Neural cell (in vitro differentiated cells): Measurements from ENCODE around the gene CDT1. TPM values are rescaled to one million over a fixed set of nuclear protein-coding genes. Genes with fewer than 3 reads are reported as not detected.

Experiments
- H2AFZ ChIP-seq: fragments of 200-600, 300-800 bp; sonication (generic), shearing (Covaris generic); 2 replicates; pipeline ENCODE4 v1.6.0; 2014; ENCODE audit warnings: low read depth, mild to moderate bottlenecking, antibody characterized with exemption, low read length, moderate library complexity
- H3F3A ChIP-seq: fragments of 200-600 bp; shearing (Covaris generic); 2 replicates; pipeline ENCODE4 v1.6.1; 2016; ENCODE audit warnings: mild to moderate bottlenecking, moderate library complexity, mixed read lengths, antibody characterized with exemption, low read length; ENCODE audit not compliant: insufficient read depth, poor library complexity, severe bottlenecking
- H3K27ac ChIP-seq: fragments of 200-600, 300-800 bp; sonication (generic), shearing (Covaris generic); 2 replicates; pipeline ENCODE4 v1.5.1; 2014; ENCODE audit warnings: mild to moderate bottlenecking, low read length, moderate library complexity
- H3K27me3 ChIP-seq: fragments of 300-800, 200-600 bp; sonication (generic), shearing (Covaris generic); 2 replicates; pipeline ENCODE4 v1.6.0; 2014; ENCODE audit warnings: mild to moderate bottlenecking, low read depth, low read length, moderate library complexity; ENCODE audit not compliant: insufficient read depth
- H3K36me3 ChIP-seq: fragments of 300-800, 200-600 bp; sonication (generic), shearing (Covaris generic); 2 replicates; pipeline ENCODE4 v1.5.1; 2014; ENCODE audit warnings: mild to moderate bottlenecking, antibody characterized with exemption, low read length, moderate library complexity; ENCODE audit not compliant: insufficient read depth
- H3K4me2 ChIP-seq: fragments of 300-800, 200-600 bp; sonication (generic), shearing (Covaris generic); 2 replicates; pipeline ENCODE4 v1.6.0; 2014; ENCODE audit warnings: mild to moderate bottlenecking, low read length
- H3K4me3 ChIP-seq: fragments of 300-800, 200-600 bp; sonication (generic), shearing (Covaris generic); 2 replicates; pipeline ENCODE4 v1.5.1; 2014; ENCODE audit warnings: mild to moderate bottlenecking, low read length, moderate library complexity
- H3K79me2 ChIP-seq: fragments of 200-600 bp; shearing (Covaris generic); replicated peaks from 2 replicates; pipeline ENCODE4 v1.6.0; 2014; ENCODE audit warnings: mild to moderate bottlenecking, low read length, moderate library complexity; ENCODE audit not compliant: insufficient read depth
- H3K9ac ChIP-seq: fragments of 300-800, 200-600 bp; sonication (generic), shearing (Covaris generic); 2 replicates; pipeline ENCODE4 v1.6.1; 2016; ENCODE audit warnings: mild to moderate bottlenecking, low read length, mixed read lengths
- H3K9me2 ChIP-seq: fragments of 200-600 bp; shearing (Covaris generic); 2 replicates; pipeline ENCODE4 v1.6.1; 2016; ENCODE audit warnings: mild to moderate bottlenecking, low read length, mixed read lengths; ENCODE audit not compliant: insufficient read depth
- H3K9me3 ChIP-seq: fragments of 200-600, 300-800 bp; sonication (generic), shearing (Covaris generic); 2 replicates; pipeline ENCODE4 v1.6.1; 2016; ENCODE audit warnings: mild to moderate bottlenecking, mixed run types, low read length, moderate library complexity, mixed read lengths
- H4K20me1 ChIP-seq: fragments of 200-600 bp; shearing (Covaris generic); 2 replicates; pipeline ENCODE4 v1.6.1; 2016; ENCODE audit warnings: mild to moderate bottlenecking, mixed run types; ENCODE audit not compliant: insufficient read depth
- CTCF ChIP-seq: fragments of 450-650 bp; IDR thresholded peaks from 2 replicates; pipeline ENCODE4 v1.5.1; 2014; ENCODE audit warnings: antibody characterized with exemption, mild to moderate bottlenecking, moderate library complexity; ENCODE audit not compliant: poor library complexity, severe bottlenecking
- EP300 ChIP-seq: fragments of 450-650 bp; conservative IDR thresholded peaks from 2 replicates; pipeline ENCODE4 v1.6.1; 2014; ENCODE audit warnings: antibody characterized with exemption, mild to moderate bottlenecking, moderate library complexity; ENCODE audit not compliant: poor library complexity, severe bottlenecking
- EZH2 ChIP-seq: fragments of 200-600, 300-800 bp; shearing (Covaris generic), sonication (generic); IDR thresholded peaks from 2 replicates; pipeline ENCODE4 v1.6.1; 2014; ENCODE audit warnings: antibody characterized with exemption, low read length, borderline replicate concordance, mild to moderate bottlenecking; ENCODE audit not compliant: insufficient read depth, poor library complexity, severe bottlenecking
- MXI1 ChIP-seq: fragments of 450-650 bp; conservative IDR thresholded peaks from 2 replicates; pipeline ENCODE4 v1.6.1; 2014; ENCODE audit warnings: antibody characterized with exemption, mild to moderate bottlenecking; ENCODE audit not compliant: poor library complexity, severe bottlenecking
- POLR2AphosphoS5 ChIP-seq: IDR thresholded peaks from 2 replicates; pipeline ENCODE4 v1.6.1; 2012
- RAD21 ChIP-seq: fragments of 450-650 bp; conservative IDR thresholded peaks from 2 replicates; pipeline ENCODE4 v1.6.1; 2014; ENCODE audit warnings: antibody characterized with exemption, mild to moderate bottlenecking, moderate library complexity
- REST ChIP-seq: IDR thresholded peaks from 2 replicates; pipeline ENCODE4 v1.6.1; 2012; ENCODE audit warnings: borderline replicate concordance
- SMC3 ChIP-seq: fragments of 450-650 bp; conservative IDR thresholded peaks from 2 replicates; pipeline ENCODE4 v1.6.1; 2014; ENCODE audit warnings: antibody characterized with exemption, mild to moderate bottlenecking, moderate library complexity; ENCODE audit not compliant: poor library complexity
- TAF1 ChIP-seq: IDR thresholded peaks from 2 replicates; pipeline ENCODE4 v1.6.1; 2012; ENCODE audit warnings: low read depth
- polyA plus RNA-seq: library from polyadenylated mRNA; depleted of rRNA; stranded (reverse); fragments of >200 nt; gene quantifications from 2 replicates; pipeline ENCODE4 v1.2.3, GENCODE V29; 2014

The CDT1 gene
- polyA plus RNA-seq, 1 donor from 2014 or later: 1.0 TPM

GRCh38 chr16:88842806-88843205 lies 39.2 kb downstream of the CDT1 start:
- H3K4me2 ChIP-seq: no peak overlapping the region
- H3K4me3 ChIP-seq: no peak overlapping the region
- H3K27ac ChIP-seq: no peak overlapping the region
- no peaks in the 10 kb centered on the region for H3K36me3 ChIP-seq
- no peak overlapping the region for H3K9ac ChIP-seq
- no peaks in the 10 kb centered on the region for H3K79me2 ChIP-seq
- H2AFZ ChIP-seq: no peak overlapping the region
- TF ChIP-seq MXI1 (no peak), RAD21 (no peak), CTCF (no peak), SMC3 (no peak), REST (no peak), EP300 (no peak), TAF1 (no peak), POLR2AphosphoS5 (no peak), EZH2 (no peak)
- no peaks in the 10 kb centered on the region for H3K27me3 ChIP-seq
- H3F3A ChIP-seq: no peaks in the 10 kb centered on the region
- no peaks in the 10 kb centered on the region for H3K9me3 ChIP-seq
- H4K20me1 ChIP-seq: no peaks in the 10 kb centered on the region
- no peaks in the 10 kb centered on the region for H3K9me2 ChIP-seq

- no peaks in the 10 kb centered on the region for H3K9me3 ChIP-seq
- H3F3A ChIP-seq: no peaks in the 10 kb centered on the region
- H3K4me2 ChIP-seq: no peak overlapping the region
- TF ChIP-seq EZH2: no peak
- no peak for TF ChIP-seq POLR2AphosphoS5
- no peak for TF ChIP-seq MXI1
- no peaks in the 10 kb centered on the region for H3K9me2 ChIP-seq
- no peaks in the 10 kb centered on the region for H3K36me3 ChIP-seq
- H3K79me2 ChIP-seq: no peaks in the 10 kb centered on the region
- H3K4me3 ChIP-seq: no peak overlapping the region
- no peak overlapping the region for H3K27ac ChIP-seq
- H4K20me1 ChIP-seq: no peaks in the 10 kb centered on the region
- H3K9ac ChIP-seq: no peak overlapping the region
- H2AFZ ChIP-seq: no peak overlapping the region
- H3K27me3 ChIP-seq: no peaks in the 10 kb centered on the region
These were observed 39.7 kb downstream of the CDT1 start for GRCh38 chr16:88843256-88843655.

GRCh38 chr16:88844419-88845036 lies 40.9 kb downstream of the CDT1 start:
- H3K4me2 ChIP-seq: no peak overlapping the region
- H3K79me2 ChIP-seq: no peaks in the 10 kb centered on the region
- no peaks in the 10 kb centered on the region for H3K9me2 ChIP-seq
- no peaks in the 10 kb centered on the region for H3F3A ChIP-seq
- H4K20me1 ChIP-seq: no peaks in the 10 kb centered on the region
- no peak overlapping the region for H3K27ac ChIP-seq
- H3K9ac ChIP-seq: no peak overlapping the region
- H3K9me3 ChIP-seq: no peaks in the 10 kb centered on the region
- H2AFZ ChIP-seq: no peak overlapping the region
- H3K4me3 ChIP-seq: no peak overlapping the region
- no peaks in the 10 kb centered on the region for H3K27me3 ChIP-seq
- no peak for TF ChIP-seq TAF1
- no peak for TF ChIP-seq MXI1
- no peak for TF ChIP-seq REST
- TF ChIP-seq POLR2AphosphoS5: no peak
- no peak for TF ChIP-seq EZH2
- TF ChIP-seq RAD21: no peak
- no peak for TF ChIP-seq CTCF
- TF ChIP-seq EP300: no peak
- H3K36me3 ChIP-seq: no peaks in the 10 kb centered on the region
